OCI-LY7 (cell line): ENCODE results near the gene VCL.

Source experiments
- CTCF ChIP-seq: fragments of 200-600 bp; sonication (generic); conservative IDR thresholded peaks from 2 replicates; pipeline ENCODE4 v1.5.1; 2014; ENCODE audit warnings: mild to moderate bottlenecking, antibody characterized with exemption, low read length, moderate library complexity, mixed read lengths
- EZH2phosphoT487 ChIP-seq: fragments of 200-600 bp; sonication (generic); IDR thresholded peaks from 2 replicates; pipeline ENCODE4 v1.6.1; 2018; ENCODE audit warnings: low read depth, borderline replicate concordance, mild to moderate bottlenecking, mixed run types, antibody characterized with exemption, low read length, moderate library complexity, mixed read lengths

- no peak for TF ChIP-seq CTCF
- TF ChIP-seq EZH2phosphoT487, result no peak
Measured at GRCh38 chr10:74164716-74165529, 167.0 kb downstream of the VCL start.
